Measurements from ENCODE around the gene KCNIP4. TPM values are rescaled to one million over a fixed set of nuclear protein-coding genes. Genes with fewer than 3 reads are reported as not detected.

KCNIP4 gene
- total RNA-seq, 2 donors from 2014 or later = 1.2 TPM; not detected in 1

GRCh38 chr4:20778896-20779295 is 1169.7 kb downstream of the KCNIP4 start:
- H3K9me3 ChIP-seq = no peaks in the 10 kb centered on the region
- no peak overlapping the region for H3K27ac ChIP-seq
- H3K4me3 ChIP-seq = no peak overlapping the region
- intact Hi-C loops (cut with DNase I) = loop anchor here (10.0 kb wide), 2 partner anchors 356 to 986 kb away; no protein-coding TSS in a partner anchor
- 44% methylated on average over 1 of the region's 1 CpG for WGBS
- DNase-seq (ENCODE audit: low spot score) = no peak
- no peaks in the 10 kb centered on the region for H3K36me3 ChIP-seq
- no peaks in the 10 kb centered on the region for H3K27me3 ChIP-seq (replicated peaks; ENCODE audit: insufficient read depth)
- no peaks in the 10 kb centered on the region for H3K4me1 ChIP-seq (replicated peaks)
- TF ChIP-seq POLR2A (IDR thresholded peaks at IDR 0.05) (no peak), POLR2AphosphoS5 (IDR thresholded peaks at IDR 0.05) (no peak)

- Histone ChIP-seq H3K27me3 (replicated peaks; ENCODE audit: insufficient read depth) (no peaks in the 10 kb centered on the region), H3K9me3 (no peaks in the 10 kb centered on the region), H3K4me1 (replicated peaks) (no peaks in the 10 kb centered on the region), H3K27ac (no peak overlapping the region), H3K4me3 (no peak overlapping the region), H3K36me3 (no peaks in the 10 kb centered on the region)
- intact Hi-C loops (cut with DNase I) = loop anchor here (5.0 to 10.0 kb wide), 3 partner anchors 361 to 991 kb away; no protein-coding TSS in a partner anchor
- TF ChIP-seq POLR2AphosphoS5 (IDR thresholded peaks at IDR 0.05) (no peak), CTCF (IDR thresholded peaks at IDR 0.05) (peak; percentile 47 to 69 (median 60))
- 25% methylated on average over 14 of the region's 14 CpGs for WGBS
- peak; percentile 60 for DNase-seq (ENCODE audit: low spot score)
These were observed 1175.2 kb downstream of the KCNIP4 start for GRCh38 chr4:20773144-20773997.

GRCh38 chr4:20764366-20764992 is 1184.1 kb downstream of the KCNIP4 start:
- no peak for TF ChIP-seq POLR2AphosphoS5 (IDR thresholded peaks at IDR 0.05)
- no peak for TF ChIP-seq POLR2A (IDR thresholded peaks at IDR 0.05)
- TF ChIP-seq CTCF (IDR thresholded peaks at IDR 0.05) = no peak
- Histone ChIP-seq H3K36me3 (no peaks in the 10 kb centered on the region), H3K4me1 (replicated peaks) (no peaks in the 10 kb centered on the region), H3K9me3 (no peaks in the 10 kb centered on the region), H3K27ac (no peak overlapping the region), H3K27me3 (replicated peaks; ENCODE audit: insufficient read depth) (no peaks in the 10 kb centered on the region), H3K4me3 (no peak overlapping the region)
- WGBS = 49% methylated on average over 13 of the region's 13 CpGs
- DNase-seq (ENCODE audit: low spot score) = no peak
- intact Hi-C loops (cut with DNase I) = no loop called here

GRCh38 chr4:20761826-20762225 is 1186.7 kb downstream of the KCNIP4 start:
- H3K4me1 ChIP-seq (replicated peaks) = no peaks in the 10 kb centered on the region
- TF ChIP-seq POLR2A (IDR thresholded peaks at IDR 0.05) (no peak), CTCF (IDR thresholded peaks at IDR 0.05) (no peak), POLR2AphosphoS5 (IDR thresholded peaks at IDR 0.05) (no peak)
- intact Hi-C loops (cut with DNase I) = no loop called here
- DNase-seq (ENCODE audit: low spot score) = no peak
- H3K36me3 ChIP-seq = no peaks in the 10 kb centered on the region
- H3K27me3 ChIP-seq (replicated peaks; ENCODE audit: insufficient read depth) = no peaks in the 10 kb centered on the region
- H3K4me3 ChIP-seq = no peak overlapping the region
- H3K9me3 ChIP-seq = no peaks in the 10 kb centered on the region
- H3K27ac ChIP-seq = no peak overlapping the region
- 93% methylated on average over 1 of the region's 1 CpG for WGBS

- Histone ChIP-seq H3K9me3 (no peaks in the 10 kb centered on the region), H3K4me3 (no peak overlapping the region), H3K4me1 (replicated peaks) (no peaks in the 10 kb centered on the region), H3K27me3 (replicated peaks; ENCODE audit: insufficient read depth) (no peaks in the 10 kb centered on the region), H3K36me3 (no peaks in the 10 kb centered on the region), H3K27ac (no peak overlapping the region)
- DNase-seq (ENCODE audit: low spot score) = peak; percentile 29
- TF ChIP-seq CTCF (IDR thresholded peaks at IDR 0.05) (no peak), POLR2AphosphoS5 (IDR thresholded peaks at IDR 0.05) (no peak)
- intact Hi-C loops (cut with DNase I) = no loop called here
These were observed 1187.2 kb downstream of the KCNIP4 start for GRCh38 chr4:20761382-20761781.
